Kidney (tissue), 14 donors: ENCODE data around the gene SH3GLB1. TPM values are rescaled to one million over a fixed set of nuclear protein-coding genes. Genes with fewer than 3 reads are reported as not detected.

ENCODE experiments used
- DNase-seq, 5 donors: peaks; one replicate each; pipeline ENCODE4 v3.0.0-alpha.2; 2013 to 2020
- FAIRE-seq: peaks from 2 replicates; lab custom pipeline; 2012; peaks lifted over from hg19 to GRCh38; lab: Jason Lieb, UNC
- H3K27ac ChIP-seq, 2 donors: one replicate each; pipeline ENCODE4 v1.7.0; 2013; ENCODE audit warnings: low read depth in 2 of 2, low read length in 2 of 2, inconsistent platforms in 1 of 2
- H3K27me3 ChIP-seq: one replicate; pipeline ENCODE4 v1.7.1; 2013; ENCODE audit warnings: low read length, inconsistent platforms; ENCODE audit not compliant: control insufficient read depth, insufficient read depth
- H3K36me3 ChIP-seq, 3 donors: one replicate each; pipeline versions ENCODE4 v1.7.0 to v1.7.1; 2013; ENCODE audit warnings: low read length in 3 of 3, control low read depth in 1 of 3, inconsistent platforms in 1 of 3; ENCODE audit not compliant: insufficient read depth in 3 of 3, control insufficient read depth in 2 of 3
- H3K4me1 ChIP-seq, 3 donors: one replicate each; pipeline versions ENCODE4 v1.7.0 to v1.7.1; 2013; ENCODE audit warnings: low read length in 3 of 3, inconsistent platforms in 1 of 3, low read depth in 1 of 3; ENCODE audit not compliant: control insufficient read depth in 2 of 3, insufficient read depth in 2 of 3
- H3K4me3 ChIP-seq, 3 donors: one replicate each; pipeline versions ENCODE4 v1.7.0 to v1.8.1; 2013; ENCODE audit warnings: low read length in 3 of 3, control low read depth in 1 of 3, inconsistent platforms in 1 of 3
- H3K9ac ChIP-seq, 3 donors: one replicate each; pipeline versions ENCODE4 v1.7.0 to v1.7.1; 2013; ENCODE audit warnings: low read length in 3 of 3, control low read depth in 1 of 3, inconsistent platforms in 1 of 3
- H3K9me3 ChIP-seq, 3 donors: one replicate each; pipeline versions ENCODE4 v1.7.0 to v1.7.1; 2013; ENCODE audit warnings: low read length in 3 of 3, control low read depth in 1 of 3, inconsistent platforms in 1 of 3; ENCODE audit not compliant: control insufficient read depth in 2 of 3, insufficient read depth in 1 of 3
- CTCF ChIP-seq: IDR thresholded peaks from 3 replicates; pipeline ENCODE4 v1.5.1; 2012; ENCODE audit warnings: mild to moderate bottlenecking, moderate library complexity, borderline replicate concordance; ENCODE audit not compliant: insufficient read depth; ENCODE audit errors: extremely low read depth
- intact Hi-C: fragments of 100-400 bp; cut with DNase I; formaldehyde crosslinking; loops from one replicate; pipeline ENCODE4 v1.11.1; 2022
- polyA plus RNA-seq: library from polyadenylated mRNA; stranded (reverse); fragments of 350-450 nt; fragmentation: Illumina TruSeq; extraction: RNeasy Lipid Tissue Mini Kit (QIAGEN cat#74804); gene quantifications from one replicate; pipeline ENCODE4 v1.2.3, GENCODE V29; 2014; ENCODE audit warnings: low read depth, low replicate concordance; ENCODE audit not compliant: insufficient read depth
- total RNA-seq: library from RNA; stranded (reverse); fragmentation: NEBNext Ultra II Directional; extraction: Animal tissue kit (Norgen Biotek cat#: 25700); gene quantifications from one replicate; pipeline ENCODE4 v1.2.1, GENCODE V29; 2021
- donor health status: control.
- donor health status: control.
- donor health status: control.
- donor health status: control.
- donor health status: control.
- donor health status: DM: yes; HTN: yes; CAD: no.
- donor health status: Normal renal cell carcinoma (clear cell type).

Gene SH3GLB1
- total and polyA plus RNA-seq, 2 donors from 2014 or later, result 47.9 to 79.7 TPM

- intact Hi-C loops, result no loop called here
- TF ChIP-seq CTCF, result no peak
- no peak for DNase-seq
These were observed 90.9 kb downstream of the SH3GLB1 start for GRCh38 chr1:86795316-86795715.

More at GRCh38 chr1:86795316-86795715, 90.9 kb downstream of the SH3GLB1 start:
- no peak for FAIRE-seq
- H3K36me3 ChIP-seq, result no peaks in the 10 kb centered on the region
- no peak overlapping the region for H3K4me3 ChIP-seq
- H3K27me3 ChIP-seq, result no peaks in the 10 kb centered on the region
- H3K27ac ChIP-seq, result no peak overlapping the region
- no peaks in the 10 kb centered on the region for H3K9me3 ChIP-seq
- H3K4me1 ChIP-seq, result peaks cover 0 to 6% (median 0%) of the 10 kb centered on the region in 3 donors
- H3K9ac ChIP-seq, result no peak overlapping the region

Other genes with a start within 250 kb of the SH3GLB1 start
- not detected for gene CLCA1, start 235.6 kb upstream of the SH3GLB1 start, total RNA-seq
- not detected for gene CLCA1, start 235.6 kb upstream of the SH3GLB1 start, polyA plus RNA-seq
- 0.13 TPM for gene CLCA4, start 157.5 kb upstream of the SH3GLB1 start, total RNA-seq
- not detected for gene CLCA4, start 157.5 kb upstream of the SH3GLB1 start, polyA plus RNA-seq
- gene SELENOF, start 209.6 kb downstream of the SH3GLB1 start, total RNA-seq, result 239 TPM
- gene SELENOF, start 209.6 kb downstream of the SH3GLB1 start, polyA plus RNA-seq, result 207 TPM
- gene HS2ST1, start 210.1 kb downstream of the SH3GLB1 start, total RNA-seq, result 27.1 TPM
- 10.3 TPM for gene HS2ST1, start 210.1 kb downstream of the SH3GLB1 start, polyA plus RNA-seq